ENCODE measurements around the gene PTPRH. TPM values are rescaled to one million over a fixed set of nuclear protein-coding genes. Genes with fewer than 3 reads are reported as not detected.
A peak's percentile ranks its signal among the peaks of the same experiment; 100 is the strongest.
"Not testable (repeated sequence)": the region's sequence is repeated elsewhere in the genome, so short reads cannot be mapped to it uniquely, and the experiment has no call there.

Gene PTPRH
- polyA plus RNA-seq, 1 donor (not counting 4 experiments of a cell fraction or from before 2014, with no cell fraction given): 0.17 TPM

GRCh38 chr19:55157064-55157908, 52.0 kb downstream of the PTPRH start, which contains the start of gene TNNI3:
Gene TNNI3 (minus strand): TSS chr19:55157732. CDS start chr19:55157589, 143 bp downstream.
- H3K79me2 ChIP-seq (ENCODE audit: control insufficient read depth, insufficient read depth, low read length): no peaks in the 10 kb centered on the region
- H3K4me1 ChIP-seq (ENCODE audit: control insufficient read depth, extremely low read depth, insufficient read depth, low read length): peaks cover 22% of the 10 kb centered on the region
- H3K9ac ChIP-seq (ENCODE audit: control insufficient read depth, extremely low read depth, insufficient read depth, low read length): no peak within 1 kb of the TSS
- dilution Hi-C loops (cut with MboI; ENCODE audit: extremely low pct_ligation_motif_present, low sequenced_read_pairs): no loop called here
- no peak within 1 kb of the TSS for H3K27ac ChIP-seq (ENCODE audit: control insufficient read depth, insufficient read depth, low read length)
- H2AFZ ChIP-seq (ENCODE audit: control insufficient read depth, low read length): no peak within 1 kb of the TSS
- no peaks in the 10 kb centered on the region for H3K9me3 ChIP-seq (ENCODE audit: control insufficient read depth, low read depth, low read length)
- H3K27me3 ChIP-seq (ENCODE audit: control insufficient read depth, extremely low read depth, insufficient read depth, low read length): no peaks in the 10 kb centered on the region
- DNase-seq (ENCODE audit: low read depth, low spot score): no peak
- H3K4me3 ChIP-seq (ENCODE audit: control insufficient read depth in 2 of 3, extremely low read depth in 1 of 3, insufficient read depth in 2 of 3, low read depth in 1 of 3, low read length in 3 of 3): peak within 1 kb of the TSS in 1 of 3 experiments; percentile 34
- H3K9me1 ChIP-seq (ENCODE audit: control insufficient read depth, extremely low read depth, insufficient read depth, low read length): no peaks in the 10 kb centered on the region
- TF ChIP-seq EZH2 (IDR thresholded peaks at IDR 0.05; ENCODE audit: low read length) (no peak), CTCF (optimal IDR thresholded peaks at IDR 0.05 in 1 of 3, IDR thresholded peaks at IDR 0.05 in 1 of 3, conservative IDR thresholded peaks at IDR 0.05 in 1 of 3; ENCODE audit: extremely low read depth in 1 of 3, insufficient read depth in 2 of 3, low read length in 3 of 3) (no peak)
- peak within 1 kb of the TSS; percentile 82 for H3K4me2 ChIP-seq (ENCODE audit: control insufficient read depth, extremely low read depth, insufficient read depth, low read depth, low read length)
- H3K36me3 ChIP-seq (ENCODE audit: control insufficient read depth in 2 of 2, extremely low read depth in 1 of 2, insufficient read depth in 2 of 2, low read length in 2 of 2): no peaks in the 10 kb centered on the region
- no peaks in the 10 kb centered on the region for H4K20me1 ChIP-seq (ENCODE audit: control insufficient read depth, extremely low read depth, insufficient read depth, low read length)
- no peak for FAIRE-seq

- TF ChIP-seq EZH2 (IDR thresholded peaks at IDR 0.05; ENCODE audit: low read length) (no peak), CTCF (optimal IDR thresholded peaks at IDR 0.05 in 1 of 3, IDR thresholded peaks at IDR 0.05 in 1 of 3, conservative IDR thresholded peaks at IDR 0.05 in 1 of 3; ENCODE audit: extremely low read depth in 1 of 3, insufficient read depth in 2 of 3, low read length in 3 of 3) (no peak)
- Histone ChIP-seq H3K4me1 (ENCODE audit: control insufficient read depth, extremely low read depth, insufficient read depth, low read length) (peaks cover 22% of the 10 kb centered on the region), H3K4me2 (ENCODE audit: control insufficient read depth, extremely low read depth, insufficient read depth, low read depth, low read length) (peak overlapping the region; percentile 58), H2AFZ (ENCODE audit: control insufficient read depth, low read length) (peak overlapping the region; percentile 56), H3K9me3 (ENCODE audit: control insufficient read depth, low read depth, low read length) (no peaks in the 10 kb centered on the region), H3K79me2 (ENCODE audit: control insufficient read depth, insufficient read depth, low read length) (no peaks in the 10 kb centered on the region), H3K27ac (ENCODE audit: control insufficient read depth, insufficient read depth, low read length) (no peak overlapping the region), H3K27me3 (ENCODE audit: control insufficient read depth, extremely low read depth, insufficient read depth, low read length) (no peaks in the 10 kb centered on the region), H3K36me3 (ENCODE audit: control insufficient read depth in 2 of 2, extremely low read depth in 1 of 2, insufficient read depth in 2 of 2, low read length in 2 of 2) (no peaks in the 10 kb centered on the region), H3K4me3 (ENCODE audit: control insufficient read depth in 2 of 3, extremely low read depth in 1 of 3, insufficient read depth in 2 of 3, low read depth in 1 of 3, low read length in 3 of 3) (peak overlapping the region in 2 of 3 experiments; percentile 34 to 48), H4K20me1 (ENCODE audit: control insufficient read depth, extremely low read depth, insufficient read depth, low read length) (no peaks in the 10 kb centered on the region), H3K9me1 (ENCODE audit: control insufficient read depth, extremely low read depth, insufficient read depth, low read length) (no peaks in the 10 kb centered on the region), H3K9ac (ENCODE audit: control insufficient read depth, extremely low read depth, insufficient read depth, low read length) (no peak overlapping the region)
- DNase-seq (ENCODE audit: low read depth, low spot score) (no peak), FAIRE-seq (no peak)
- dilution Hi-C loops (cut with MboI; ENCODE audit: extremely low pct_ligation_motif_present, low sequenced_read_pairs): no loop called here
Observed at GRCh38 chr19:55156202-55157063, 52.9 kb downstream of the PTPRH start.

- DNase-seq (ENCODE audit: low read depth, low spot score); H3K9ac ChIP-seq (ENCODE audit: control insufficient read depth, extremely low read depth, insufficient read depth, low read length); H3K79me2 ChIP-seq (ENCODE audit: control insufficient read depth, insufficient read depth, low read length); H3K9me3 ChIP-seq (ENCODE audit: control insufficient read depth, low read depth, low read length); H3K36me3 ChIP-seq (ENCODE audit: control insufficient read depth in 2 of 2, extremely low read depth in 1 of 2, insufficient read depth in 2 of 2, low read length in 2 of 2); H3K9me1 ChIP-seq (ENCODE audit: control insufficient read depth, extremely low read depth, insufficient read depth, low read length); dilution Hi-C loops (cut with MboI; ENCODE audit: extremely low pct_ligation_motif_present, low sequenced_read_pairs); H3K27ac ChIP-seq (ENCODE audit: control insufficient read depth, insufficient read depth, low read length); H4K20me1 ChIP-seq (ENCODE audit: control insufficient read depth, extremely low read depth, insufficient read depth, low read length); FAIRE-seq; H3K27me3 ChIP-seq (ENCODE audit: control insufficient read depth, extremely low read depth, insufficient read depth, low read length): not testable (repeated sequence)
- Histone ChIP-seq H2AFZ (ENCODE audit: control insufficient read depth, low read length) (peak overlapping the region; percentile 56), H3K4me2 (ENCODE audit: control insufficient read depth, extremely low read depth, insufficient read depth, low read depth, low read length) (peak overlapping the region; percentile 58), H3K4me1 (ENCODE audit: control insufficient read depth, extremely low read depth, insufficient read depth, low read length) (peaks cover 22% of the 10 kb centered on the region), H3K4me3 (ENCODE audit: control insufficient read depth in 2 of 3, extremely low read depth in 1 of 3, insufficient read depth in 2 of 3, low read depth in 1 of 3, low read length in 3 of 3) (peak overlapping the region in 2 of 3 experiments; percentile 34 to 48)
Observed at GRCh38 chr19:55155784-55156183, 53.5 kb downstream of the PTPRH start.
